Heart left ventricle (tissue), 16 donors: ENCODE results near the gene TRMT10B. TPM values are rescaled to one million over a fixed set of nuclear protein-coding genes. Genes with fewer than 3 reads are reported as not detected.
"Not testable (repeated sequence)": the region's sequence is repeated elsewhere in the genome, so short reads cannot be mapped to it uniquely, and the experiment has no call there.

ENCODE experiments used
- ATAC-seq, 4 donors: fragments of 200-7000 bp; cut with Tn5 transposase; one replicate each; pipeline ENCODE4 v1.9.1; 2020 to 2022; ENCODE audit warnings: moderate library complexity in 4 of 4, mild to moderate bottlenecking in 3 of 4, moderate number of reproducible peaks in 1 of 4
- DNase-seq, 5 donors: peaks; one replicate each; pipeline ENCODE4 v3.0.0-alpha.2; 2020
- H3K27ac ChIP-seq, 12 donors: fragments of 200-600 bp; sonication (generic) in 4 of 12; one replicate each; pipeline versions ENCODE4 v1.5.0 to v1.8.0; 2016 to 2022; ENCODE audit warnings: mild to moderate bottlenecking in 2 of 12
- H3K27me3 ChIP-seq, 9 donors: fragments of 200-600 bp; sonication (generic) in 2 of 9; one replicate each; pipeline versions ENCODE4 v1.5.1 to v1.8.0; 2016 to 2022; ENCODE audit warnings: mild to moderate bottlenecking in 3 of 9
- H3K36me3 ChIP-seq, 9 donors: fragments of 200-600 bp; sonication (generic) in 2 of 9; one replicate each; pipeline versions ENCODE4 v1.5.0 to v1.8.0; 2018 to 2022; ENCODE audit warnings: mild to moderate bottlenecking in 2 of 9
- H3K4me1 ChIP-seq, 12 donors: fragments of 200-600 bp; sonication (generic) in 4 of 12; one replicate each; pipeline versions ENCODE4 v1.5.0 to v1.8.0; 2016 to 2022; ENCODE audit warnings: mild to moderate bottlenecking in 3 of 12
- H3K4me3 ChIP-seq, 12 donors: fragments of 200-600 bp; sonication (generic) in 4 of 12; one replicate each; pipeline versions ENCODE4 v1.5.0 to v1.8.0; 2017 to 2022; ENCODE audit warnings: mild to moderate bottlenecking in 9 of 12, moderate library complexity in 4 of 12
- H3K9me3 ChIP-seq, 12 donors: fragments of 200-600 bp; sonication (generic) in 4 of 12; one replicate each; pipeline versions ENCODE4 v1.5.0 to v1.8.0; 2016 to 2022; ENCODE audit warnings: mild to moderate bottlenecking in 1 of 12
- CTCF ChIP-seq, 12 donors: fragments of 200-600 bp; sonication (generic) in 4 of 12; IDR thresholded peaks; one replicate each; pipeline versions ENCODE4 v1.5.0 to v1.8.0; 2018 to 2022; ENCODE audit warnings: antibody characterized with exemption in 12 of 12, mild to moderate bottlenecking in 5 of 12
- POLR2A ChIP-seq, 2 donors: fragments of 450-650 bp; IDR thresholded peaks; one replicate each; pipeline ENCODE4 v1.6.1; 2017; ENCODE audit warnings: antibody characterized with exemption in 2 of 2, mild to moderate bottlenecking in 2 of 2, moderate library complexity in 2 of 2
- WGBS, 4 donors: extraction: QIAGEN DNeasy Blood & Tissue Kit in 2 of 4; methylation state at CpG; one replicate each; pipeline versions ENCODE4 v1.1.5 to v1.1.7; 2013 to 2018; 5-methylcytosine and 5-hydroxymethylcytosine counted together
- intact Hi-C, 10 donors: fragments of 100-400 bp; cut with DNase I; formaldehyde crosslinking; loops; one replicate each; pipeline versions ENCODE4 v1.11.1 to v1.14.2; 2022
- polyA plus RNA-seq, 2 donors: library from polyadenylated mRNA; stranded (reverse); fragments of 200-250 nt; gene quantifications; one replicate each; pipeline ENCODE4 v1.2.3, GENCODE V29; 2013
- total RNA-seq, 9 donors: library from RNA; depleted of rRNA in 2 of 9; stranded (reverse); fragments of >200 nt in 2 of 9; fragmentation: NEBNext Ultra II Directional in 3 of 9; extraction: Animal tissue kit (Norgen Biotek cat#: 25700) in 3 of 9; gene quantifications; one replicate each; pipeline versions ENCODE4 v1.1.0 to v1.2.4, GENCODE V29; 2016 to 2023
- donor health status: ischemic (EF 13 %, LVEDD 7.1; RV severe dilation, severe dysfunction).
- donor health status: healthy with polysubstance abuse.
- donor health status: DM: no; HTN: yes; CAD: no.
- donor health status: DM: no; HTN: no; CAD: no.
- donor health status: ischemic (EF 25% LVEDD 6.9; RV normal size, moderate dysfunction).
- donor health status: ischemic (EF 25% LVEDD 5.7; RV mildly dilated, moderate dysfunction).
- donor health status: healthy.
- donor health status: DM: yes; HTN: yes; CAD: no.
- donor health status: ischemic (EF 35%, LVEDD 5.7; RV mildly dilated, moderate dysfunction).
- donor health status: nonischemic (EF 11% LVEDD 7.7; RV severe dilation, severe dysfunction).
- donor health status: DM: yes; HTN: yes; CAD: no.
- donor health status: PGD.
- donor health status: ischemic (EF 29% LVEDD 5.4; RV normal size, mild dysfunction).
- donor health status: nonischemic (EF 23%, LVEDD 6.1; RV moderate dilation, normal function).

Gene TRMT10B
- total and polyA plus RNA-seq, 11 donors = 2.7 to 5.5 (median 3.5) TPM

- WGBS, 4 donors = 96 to 100% (median 98%) methylated on average over 6 of the region's 6 CpGs
- no peak overlapping the region for H3K27ac ChIP-seq
- H3K36me3 ChIP-seq = peaks cover 0 to 11% (median 5%) of the 10 kb centered on the region in 9 donors
- intact Hi-C loops = no loop called here
- no peaks in the 10 kb centered on the region for H3K27me3 ChIP-seq
- peaks cover 0 to 8% (median 0%) of the 10 kb centered on the region in 12 donors for H3K4me1 ChIP-seq
- TF ChIP-seq POLR2A (IDR thresholded peaks at IDR 0.05) = no peak
- TF ChIP-seq CTCF (IDR thresholded peaks at IDR 0.05) = no peak
- no peak overlapping the region for H3K4me3 ChIP-seq
- no peak for DNase-seq
- H3K9me3 ChIP-seq = no peaks in the 10 kb centered on the region
- ATAC-seq = no peak
These were observed 58.4 kb downstream of the TRMT10B start for GRCh38 chr9:37811906-37812476.

- 89 to 92% (median 91%) methylated on average over 5 of the region's 5 CpGs for WGBS, 4 donors
These were observed 59.3 kb downstream of the TRMT10B start for GRCh38 chr9:37812773-37813379.

GRCh38 chr9:37818849-37819248, 65.2 kb downstream of the TRMT10B start:
- intact Hi-C loops = no loop called here
- Histone ChIP-seq H3K27me3 (no peaks in the 10 kb centered on the region), H3K36me3 (peaks cover 0 to 48% (median 41%) of the 10 kb centered on the region in 9 donors), H3K9me3 (no peaks in the 10 kb centered on the region), H3K4me3 (no peak overlapping the region), H3K4me1 (peaks cover 0 to 3% (median 0%) of the 10 kb centered on the region in 12 donors), H3K27ac (no peak overlapping the region)
- WGBS, 4 donors = 80 to 91% (median 89%) methylated on average over 2 of the region's 2 CpGs
- ATAC-seq = no peak
- DNase-seq = no peak
- TF ChIP-seq POLR2A (IDR thresholded peaks at IDR 0.05) (no peak), CTCF (IDR thresholded peaks at IDR 0.05) (no peak)

More at GRCh38 chr9:37812773-37813379, 59.3 kb downstream of the TRMT10B start:
- no peak for DNase-seq
- no peaks in the 10 kb centered on the region for H3K27me3 ChIP-seq
- intact Hi-C loops = no loop called here
- H3K4me3 ChIP-seq = no peak overlapping the region
- no peaks in the 10 kb centered on the region for H3K9me3 ChIP-seq
- no peak for ATAC-seq
- peaks cover 0 to 8% (median 3%) of the 10 kb centered on the region in 9 donors for H3K36me3 ChIP-seq
- peaks cover 0 to 8% (median 0%) of the 10 kb centered on the region in 12 donors for H3K4me1 ChIP-seq
- H3K27ac ChIP-seq = no peak overlapping the region
- TF ChIP-seq CTCF (IDR thresholded peaks at IDR 0.05) (no peak), POLR2A (IDR thresholded peaks at IDR 0.05) (no peak)

GRCh38 chr9:37820142-37820541, 66.5 kb downstream of the TRMT10B start:
- intact Hi-C loops = no loop called here
- Histone ChIP-seq H3K36me3 (peaks cover 0 to 61% (median 51%) of the 10 kb centered on the region in 9 donors), H3K4me1 (no peaks in the 10 kb centered on the region), H3K9me3 (no peaks in the 10 kb centered on the region), H3K27ac (no peak overlapping the region), H3K4me3 (no peak overlapping the region), H3K27me3 (no peaks in the 10 kb centered on the region)
- no peak for ATAC-seq
- TF ChIP-seq CTCF (IDR thresholded peaks at IDR 0.05) (no peak), POLR2A (IDR thresholded peaks at IDR 0.05) (no peak)
- 91 to 96% (median 94%) methylated on average over 5 of the region's 5 CpGs for WGBS, 4 donors
- DNase-seq = no peak

DNA sequence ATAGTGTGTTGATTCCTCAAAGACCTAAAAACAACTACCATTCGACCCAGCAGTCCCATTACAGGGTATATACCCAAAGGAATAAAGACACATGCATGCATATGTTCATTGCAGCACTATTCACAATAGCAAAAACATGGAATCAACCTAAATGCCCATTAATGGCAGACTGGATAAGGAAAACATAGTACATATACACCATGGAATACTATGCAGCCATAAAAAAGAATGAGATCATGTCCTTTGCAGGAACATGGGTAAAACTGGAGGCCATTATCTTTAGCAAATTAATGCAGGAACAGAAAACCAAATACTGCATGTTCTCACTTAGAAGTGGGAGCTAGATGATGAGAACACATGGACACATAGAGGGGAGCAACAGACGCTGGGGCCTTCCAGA, 71.6 kb downstream of the TRMT10B start:
- H3K36me3 ChIP-seq = peaks cover 0 to 97% (median 84%) of the 10 kb centered on the region in 9 donors
- DNase-seq, H3K27ac ChIP-seq, H3K4me1 ChIP-seq, H3K27me3 ChIP-seq, H3K9me3 ChIP-seq, ATAC-seq, H3K4me3 ChIP-seq, intact Hi-C loops: not testable (repeated sequence)
- WGBS, 4 donors = 93 to 97% (median 94%) methylated on average over 2 of the region's 2 CpGs
